K562 (cell line): ENCODE results near the gene MIDN. TPM values are rescaled to one million over a fixed set of nuclear protein-coding genes. Genes with fewer than 3 reads are reported as not detected.

Experiments used
- ATAC-seq: fragments of 200-7000 bp; cut with Tn5 transposase; 3 replicates; pipeline ENCODE4 v1.9.1; 2020; ENCODE audit warnings: moderate library complexity
- BruUV-seq: library from RNA; stranded (reverse); fragments of 400-500 nt; replicated peaks from 2 replicates; lab custom pipeline; 2021; lab: Mats Ljungman, UMichigan
- CTCF ChIA-PET: fragments of 300-600 bp; formaldehyde crosslinking; extraction: SDS; loops from one replicate; lab custom pipeline; 2021; ENCODE audit warnings: low intra/inter-chr PET ratio; lab: Yijun Ruan, JAX
- POLR2A ChIA-PET: fragments of 300-600, 350-650 bp; sonication (Branson Sonifier 250); formaldehyde crosslinking; extraction: SDS; loops from one replicate; lab custom pipeline; 2021; ENCODE audit warnings: antibody characterized with exemption, inconsistent platforms; lab: Yijun Ruan, JAX
- DNase-seq, 4 experiments: peaks; one replicate each; pipeline versions ENCODE4 v3.0.0 to v3.0.0-alpha.2; 2011 to 2018; ENCODE audit warnings: low spot score in 3 of 4, mixed read lengths in 3 of 4; ENCODE audit errors: extremely low read depth in 1 of 4
- FAIRE-seq: peaks from 2 replicates; lab custom pipeline; 2011; peaks lifted over from hg19 to GRCh38; lab: Jason Lieb, UNC
- H2AFZ ChIP-seq: 2 replicates; pipeline ENCODE4 v1.6.0; 2011; ENCODE audit warnings: low read depth, low read length, control low read depth, inconsistent platforms
- H3K27ac ChIP-seq: fragments of 200-600 bp; 3 replicates; pipeline ENCODE4 v1.8.0; 2011; ENCODE audit warnings: low read depth, mild to moderate bottlenecking, control low read depth, inconsistent platforms, low read length, moderate library complexity, mixed read lengths; ENCODE audit errors: extremely low read depth
- H3K27me3 ChIP-seq, 2 experiments: fragments of 300-600 bp in 1 of 2; 2 replicates in 1 of 2; 3 replicates in 1 of 2; pipeline versions ENCODE4 v1.6.0 to v1.8.0; 2011; ENCODE audit warnings: inconsistent platforms in 2 of 2, low read length in 2 of 2, mild to moderate bottlenecking in 1 of 2, mixed read lengths in 1 of 2, moderate library complexity in 1 of 2; ENCODE audit not compliant: control insufficient read depth in 2 of 2, insufficient read depth in 2 of 2
- H3K36me3 ChIP-seq: fragments of 300-600 bp; 3 replicates; pipeline ENCODE4 v1.8.0; 2011; ENCODE audit warnings: mild to moderate bottlenecking, low read length, inconsistent platforms; ENCODE audit not compliant: control insufficient read depth, insufficient read depth
- H3K4me1 ChIP-seq, 2 experiments: fragments of 200-600 bp in 1 of 2; replicated peaks in 1 of 2; 2 replicates in 1 of 2; 3 replicates in 1 of 2; pipeline versions ENCODE4 v1.5.1 to v1.8.0; 2011; ENCODE audit warnings: inconsistent platforms in 2 of 2, low read length in 2 of 2, mild to moderate bottlenecking in 1 of 2, mixed read lengths in 1 of 2, moderate library complexity in 1 of 2; ENCODE audit not compliant: control insufficient read depth in 2 of 2, insufficient read depth in 2 of 2
- H3K4me2 ChIP-seq: 2 replicates; pipeline ENCODE4 v1.6.1; 2011; ENCODE audit warnings: low read length, control low read depth, inconsistent platforms, mixed read lengths; ENCODE audit not compliant: insufficient read depth
- H3K4me3 ChIP-seq: fragments of 200-600 bp; sonication (generic), shearing (Covaris generic); 2 replicates; pipeline ENCODE4 v1.5.1; 2016; ENCODE audit warnings: control low read depth, inconsistent platforms
- H3K79me2 ChIP-seq: fragments of 200-600 bp; 3 replicates; pipeline ENCODE4 v1.8.0; 2011; ENCODE audit warnings: low read length, inconsistent platforms; ENCODE audit not compliant: control insufficient read depth, insufficient read depth
- H3K9ac ChIP-seq, 2 experiments: 2 replicates each; pipeline versions ENCODE4 v1.6.0 to v1.6.1; 2011; ENCODE audit warnings: low read depth in 2 of 2, low read length in 2 of 2, control low read depth in 1 of 2, inconsistent platforms in 1 of 2, mild to moderate bottlenecking in 1 of 2, mixed read lengths in 1 of 2; ENCODE audit not compliant: insufficient read depth in 1 of 2
- H3K9me1 ChIP-seq: one replicate; pipeline ENCODE4 v1.6.0; 2011; ENCODE audit warnings: inconsistent platforms, mild to moderate bottlenecking, low read length, moderate library complexity; ENCODE audit not compliant: control insufficient read depth, insufficient read depth
- H3K9me3 ChIP-seq: replicated peaks from 2 replicates; pipeline ENCODE4 v1.5.1; 2011; ENCODE audit warnings: low read depth, low read length, inconsistent platforms; ENCODE audit not compliant: control insufficient read depth, insufficient read depth
- H4K20me1 ChIP-seq: replicated peaks from 2 replicates; pipeline ENCODE4 v1.6.1; 2011; ENCODE audit warnings: low read length, inconsistent platforms, mixed read lengths; ENCODE audit not compliant: control insufficient read depth, insufficient read depth
- CTCF ChIP-seq, 3 experiments: IDR thresholded peaks in 2 of 3; conservative IDR thresholded peaks in 1 of 3; 2 replicates each; pipeline ENCODE4 v1.5.1; 2011 to 2012; ENCODE audit warnings: low read length in 3 of 3, mild to moderate bottlenecking in 3 of 3, control low read depth in 2 of 3, improper control_type of control experiment in 1 of 3, inconsistent platforms in 1 of 3, low read depth in 1 of 3, mixed read lengths in 1 of 3, moderate library complexity in 1 of 3; ENCODE audit not compliant: insufficient read depth in 2 of 3
- ELF1 ChIP-seq: fragments of 200-800 bp; sonication (Bioruptor generic); IDR thresholded peaks from 2 replicates; pipeline ENCODE4 v1.6.1; 2016; ENCODE audit warnings: missing genetic modification characterization, missing compliant biosample characterization
- ELF2 ChIP-seq: fragments of 250-450 bp; sonication (Bioruptor Pico); IDR thresholded peaks from 2 replicates; pipeline ENCODE4 v1.5.0; 2021; ENCODE audit warnings: mild to moderate bottlenecking
- HLTF ChIP-seq: fragments of 450-650 bp; IDR thresholded peaks from 2 replicates; pipeline ENCODE4 v1.6.1; 2016
- HMG20A ChIP-seq: fragments of 450-650 bp; formaldehyde crosslinking; conservative IDR thresholded peaks from 2 replicates; pipeline ENCODE4 v1.4.0; 2020; ENCODE audit warnings: mild to moderate bottlenecking, mixed read lengths
- HMG20B ChIP-seq: fragments of 250-450 bp; sonication (Bioruptor Pico); IDR thresholded peaks from 2 replicates; pipeline ENCODE4 v1.5.0; 2021; ENCODE audit warnings: mild to moderate bottlenecking
- HNRNPLL ChIP-seq: fragments of 200-400 bp; formaldehyde crosslinking; IDR thresholded peaks from 2 replicates; pipeline ENCODE4 v1.6.1; 2017; ENCODE audit warnings: low read length, low read depth, mild to moderate bottlenecking; ENCODE audit not compliant: poor library complexity, severe bottlenecking
- NCOA1 ChIP-seq: fragments of 450-650 bp; IDR thresholded peaks from 2 replicates; pipeline ENCODE4 v1.6.1; 2016; ENCODE audit warnings: low read depth
- OTX1 ChIP-seq: fragments of 450-650 bp; formaldehyde crosslinking; IDR thresholded peaks from 2 replicates; pipeline ENCODE4 v1.4.0; 2022; ENCODE audit warnings: mild to moderate bottlenecking
- PHF20 ChIP-seq: fragments of 450-650 bp; IDR thresholded peaks from 2 replicates; pipeline ENCODE4 v1.6.1; 2018; ENCODE audit not compliant: partially characterized antibody
- RB1 ChIP-seq: fragments of 450-650 bp; IDR thresholded peaks from 2 replicates; pipeline ENCODE4 v1.6.1; 2017; ENCODE audit warnings: low read depth, mild to moderate bottlenecking
- RBFOX2 ChIP-seq: fragments of 200-400 bp; formaldehyde crosslinking; IDR thresholded peaks from 2 replicates; pipeline ENCODE4 v1.6.1; 2017; ENCODE audit warnings: low read depth, mild to moderate bottlenecking, low read length, moderate library complexity
- RFX1 ChIP-seq: fragments of 450-650 bp; IDR thresholded peaks from 2 replicates; pipeline ENCODE4 v1.6.1; 2016; ENCODE audit warnings: mild to moderate bottlenecking, moderate library complexity
- ZBTB33 ChIP-seq: sonication (generic); formaldehyde crosslinking; IDR thresholded peaks from 2 replicates; pipeline ENCODE4 v1.8.1; 2023; ENCODE audit warnings: mild to moderate bottlenecking, missing genetic modification reagents
- ZNF316 ChIP-seq: fragments of 450-650 bp; IDR thresholded peaks from 2 replicates; pipeline ENCODE4 v1.6.1; 2016
- WGBS: fragments of 100-300 bp; shearing (Covaris generic); methylation state at CpG from one replicate; pipeline ENCODE4 v1.1.6; 2016; ENCODE audit warnings: low coverage, mixed read lengths; ENCODE audit not compliant: insufficient coverage; ENCODE audit errors: missing lambda C conversion rate; 5-methylcytosine and 5-hydroxymethylcytosine counted together
- in situ Hi-C: fragments of 300-500 bp; cut with MboI; formaldehyde crosslinking; loops from 4 replicates; pipeline ENCODE4 v1.15.0; 2018; ENCODE audit warnings: inconsistent platforms, mixed read lengths
- intact Hi-C: fragments of 100-400 bp; cut with micrococcal nuclease; formaldehyde crosslinking; loops from 2 replicates; pipeline ENCODE4 v1.14.2; 2022
- polyA plus RNA-seq, 8 experiments: library from polyadenylated mRNA; depleted of rRNA in 4 of 8; stranded (reverse) in 5 of 8; unstranded in 3 of 8; fragments of >200 nt; fragmentation: Nextera tagmentation in 2 of 8; fragmentation: Illumina TruSeq in 1 of 8; extraction: Ambion mirVana in 2 of 8; extraction: Trizol in 1 of 8; gene quantifications; 2 replicates each; pipeline versions ENCODE4 v1.2.1 to v1.2.3, GENCODE V29; 2011 to 2014; ENCODE audit warnings: inconsistent platforms in 1 of 8, missing spikeins in 1 of 8
- total RNA-seq, 7 experiments: library from RNA; depleted of rRNA in 6 of 7; stranded (reverse); fragments of >200 nt in 6 of 7; fragmentation: Illumina TruSeq in 2 of 7; extraction: Trizol in 2 of 7; gene quantifications; 2 replicates each; pipeline versions ENCODE4 v1.2.1 to v1.2.3, GENCODE V29; 2011 to 2021; ENCODE audit warnings: low replicate concordance in 1 of 7

The MIDN gene
- total and polyA plus RNA-seq, 9 of the 15 experiments (the other 6 are each of a cell fraction or from before 2014, with no cell fraction given), result 0.17 to 120 (median 10.1) TPM

DNA sequence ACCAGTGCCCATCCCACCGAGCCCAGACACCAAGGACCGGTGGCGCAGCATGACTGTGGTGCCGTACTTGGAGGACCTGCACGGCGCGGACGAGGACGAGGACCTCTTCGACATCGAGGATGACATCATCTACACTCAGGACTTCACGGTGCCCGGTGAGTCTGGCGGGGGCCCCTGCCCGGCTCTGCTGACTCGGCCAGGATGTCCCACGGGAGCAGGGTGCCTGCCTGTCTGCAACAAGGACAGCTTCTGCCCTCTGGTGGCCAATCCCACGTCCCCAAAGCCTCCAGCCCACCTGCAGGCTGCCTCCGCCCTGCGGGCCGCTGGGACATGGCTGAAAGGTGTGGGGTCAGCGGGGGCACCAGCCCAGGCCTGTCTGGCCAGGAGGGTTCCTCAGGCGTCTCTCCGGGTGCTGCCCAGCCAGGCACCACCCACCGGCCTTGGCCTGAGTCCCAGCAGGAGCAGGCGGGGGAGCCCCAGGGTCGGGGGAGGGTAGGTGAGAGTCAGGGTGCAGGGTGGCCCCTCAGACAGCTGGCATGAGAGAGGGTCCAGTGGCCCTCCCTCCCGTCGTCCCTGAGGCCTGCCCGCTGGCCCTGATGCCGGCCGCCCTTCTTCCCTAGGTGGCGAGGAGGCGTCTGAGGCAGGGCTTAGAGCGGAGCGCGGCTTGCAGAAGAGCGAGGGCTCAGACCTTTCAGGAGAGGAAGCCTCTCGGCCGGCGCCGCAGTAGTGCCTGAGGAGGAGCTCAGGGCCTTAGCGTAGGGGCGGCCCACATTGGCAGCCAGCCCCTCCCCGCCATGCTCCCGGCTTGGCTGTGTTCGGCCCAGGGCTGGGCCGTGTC lies 25.1 kb upstream of the MIDN start:
- CTCF ChIA-PET, result interaction anchor here (1.6 kb wide), 1 partner anchor 110 kb away, joined by 6 read pairs; no protein-coding TSS in a partner anchor
- peak; percentile 60 to 74 (median 60) for TF ChIP-seq CTCF (IDR thresholded peaks at IDR 0.05 in 2 of 3, conservative IDR thresholded peaks at IDR 0.05 in 1 of 3; ENCODE audit: insufficient read depth in 2 of 3, low read depth in 1 of 3, low read length in 3 of 3)
- no peak for TF ChIP-seq NCOA1
- TF ChIP-seq RB1, result peak; percentile 44
- no peak for TF ChIP-seq ELF1 (tag)
- TF ChIP-seq ZBTB33 (CRISPR knock-in tag), result peak; percentile 74
- no peak for TF ChIP-seq HMG20B (CRISPR knock-in tag)
- no peak for TF ChIP-seq ELF2
- no peak for TF ChIP-seq OTX1 (CRISPR knock-in tag)
- no peak for TF ChIP-seq HNRNPLL
- no peak for TF ChIP-seq HLTF
- peak; percentile 15; the same call in 1 of the 2 replicates for TF ChIP-seq RBFOX2
- TF ChIP-seq HMG20A (CRISPR knock-in tag), result no peak
- TF ChIP-seq PHF20, result no peak
- TF ChIP-seq RFX1, result no peak
- no peak for TF ChIP-seq ZNF316

More for the DNA sequence above, 25.1 kb upstream of the MIDN start:
- H3K9me1 ChIP-seq, result no peaks in the 10 kb centered on the region
- no peak overlapping the region for H2AFZ ChIP-seq
- ATAC-seq (peak; percentile 82), FAIRE-seq (no peak), DNase-seq (peak in 2 of 4 experiments; percentile 55 to 61)
- H4K20me1 ChIP-seq, result peaks cover 13% of the 10 kb centered on the region
- no TSS peak for BruUV-seq
- H3K36me3 ChIP-seq, result peaks cover 89% of the 10 kb centered on the region; the same call in 2 of the 3 replicates
- H3K9me3 ChIP-seq, result no peaks in the 10 kb centered on the region; the same call in 1 of the 2 replicates
- H3K9ac ChIP-seq, result peak overlapping the region in 1 of 2 experiments; percentile 32; a peak in 1 of 4 replicates
- WGBS, result 87% methylated on average over 33 of the region's 48 CpGs
- intact Hi-C loops (no loop called here), in situ Hi-C loops (no loop called here)
- peaks cover 33% of the 10 kb centered on the region for H3K79me2 ChIP-seq
- H3K4me3 ChIP-seq, result no peak overlapping the region
- no peaks in the 10 kb centered on the region for H3K27me3 ChIP-seq
- no peak overlapping the region for H3K4me2 ChIP-seq
- H3K4me1 ChIP-seq, result peaks cover 0 to 76% of the 10 kb centered on the region in 2 experiments; a peak in 3 of 5 replicates
- POLR2A ChIA-PET, result interaction anchor here (0.6 kb wide), 1 partner anchor 57 kb away, joined by 4 read pairs; no protein-coding TSS in a partner anchor
- H3K27ac ChIP-seq, result no peak overlapping the region
